Activated T-cell treated with anti-CD3 and anti-CD28 coated beads for 1 hour (primary cell): Measurements from ENCODE around the gene ST6GAL1.
"Not testable (repeated sequence)": the region's sequence is repeated elsewhere in the genome, so short reads cannot be mapped to it uniquely, and the experiment has no call there.

Experiments used
- DNase-seq: peaks from one replicate; pipeline ENCODE4 v3.0.0-alpha.2; 2020; ENCODE audit warnings: low read depth

Gene ST6GAL1

GRCh38 chr3:187021748-187022402 lies 91.5 kb downstream of the ST6GAL1 start:
- no peak for DNase-seq

- no peak for DNase-seq
Observed at GRCh38 chr3:187022403-187023029, 92.2 kb downstream of the ST6GAL1 start.

- not testable (repeated sequence) for DNase-seq
Observed at GRCh38 chr3:187023340-187023739, 93.0 kb downstream of the ST6GAL1 start.

- no peak for DNase-seq
Observed at GRCh38 chr3:187024536-187025226, 94.4 kb downstream of the ST6GAL1 start.

GRCh38 chr3:187025254-187025655 lies 94.9 kb downstream of the ST6GAL1 start:
- DNase-seq = peak; percentile 35

- DNase-seq = no peak
Observed at GRCh38 chr3:187025656-187026316, 95.5 kb downstream of the ST6GAL1 start.

- DNase-seq = no peak
Observed at GRCh38 chr3:187026317-187026670, 96.0 kb downstream of the ST6GAL1 start.

- DNase-seq = peak; percentile 50
Observed at GRCh38 chr3:187027531-187028278, 97.4 kb downstream of the ST6GAL1 start.

- no peak for DNase-seq
Observed at GRCh38 chr3:187031934-187032333, 101.6 kb downstream of the ST6GAL1 start.

GRCh38 chr3:187036394-187036793 lies 106.1 kb downstream of the ST6GAL1 start:
- no peak for DNase-seq

- no peak for DNase-seq
Observed at GRCh38 chr3:187039100-187039722, 108.9 kb downstream of the ST6GAL1 start.

GRCh38 chr3:187039723-187040414 lies 109.5 kb downstream of the ST6GAL1 start:
- no peak for DNase-seq

GRCh38 chr3:187040516-187041361 lies 110.4 kb downstream of the ST6GAL1 start:
- DNase-seq = no peak

GRCh38 chr3:187041362-187042307 lies 111.3 kb downstream of the ST6GAL1 start:
- DNase-seq = peak; percentile 35

- DNase-seq = no peak
Observed at GRCh38 chr3:187042346-187042745, 112.0 kb downstream of the ST6GAL1 start.

GRCh38 chr3:187042874-187043458 lies 112.6 kb downstream of the ST6GAL1 start:
- no peak for DNase-seq

- DNase-seq = no peak
Observed at GRCh38 chr3:187044206-187044605, 113.9 kb downstream of the ST6GAL1 start.

GRCh38 chr3:187044867-187045552 lies 114.7 kb downstream of the ST6GAL1 start:
- no peak for DNase-seq
